Measurements from ENCODE around the gene CELSR3. TPM values are rescaled to one million over a fixed set of nuclear protein-coding genes. Genes with fewer than 3 reads are reported as not detected.

Gene CELSR3
- total RNA-seq, 1 donor: 1.7 TPM

GRCh38 chr3:48612309-48612708 lies 50.4 kb downstream of the CELSR3 start:
- peak; percentile 50 for DNase-seq (ENCODE audit: low read depth)
- TF ChIP-seq, protein P1, sequence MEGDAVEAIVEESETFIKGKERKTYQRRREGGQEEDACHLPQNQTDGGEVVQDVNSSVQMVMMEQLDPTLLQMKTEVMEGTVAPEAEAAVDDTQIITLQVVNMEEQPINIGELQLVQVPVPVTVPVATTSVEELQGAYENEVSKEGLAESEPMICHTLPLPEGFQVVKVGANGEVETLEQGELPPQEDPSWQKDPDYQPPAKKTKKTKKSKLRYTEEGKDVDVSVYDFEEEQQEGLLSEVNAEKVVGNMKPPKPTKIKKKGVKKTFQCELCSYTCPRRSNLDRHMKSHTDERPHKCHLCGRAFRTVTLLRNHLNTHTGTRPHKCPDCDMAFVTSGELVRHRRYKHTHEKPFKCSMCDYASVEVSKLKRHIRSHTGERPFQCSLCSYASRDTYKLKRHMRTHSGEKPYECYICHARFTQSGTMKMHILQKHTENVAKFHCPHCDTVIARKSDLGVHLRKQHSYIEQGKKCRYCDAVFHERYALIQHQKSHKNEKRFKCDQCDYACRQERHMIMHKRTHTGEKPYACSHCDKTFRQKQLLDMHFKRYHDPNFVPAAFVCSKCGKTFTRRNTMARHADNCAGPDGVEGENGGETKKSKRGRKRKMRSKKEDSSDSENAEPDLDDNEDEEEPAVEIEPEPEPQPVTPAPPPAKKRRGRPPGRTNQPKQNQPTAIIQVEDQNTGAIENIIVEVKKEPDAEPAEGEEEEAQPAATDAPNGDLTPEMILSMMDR (IDR thresholded peaks at IDR 0.05; ENCODE audit: insufficient read depth, low read depth, low read length): no peak

DNA sequence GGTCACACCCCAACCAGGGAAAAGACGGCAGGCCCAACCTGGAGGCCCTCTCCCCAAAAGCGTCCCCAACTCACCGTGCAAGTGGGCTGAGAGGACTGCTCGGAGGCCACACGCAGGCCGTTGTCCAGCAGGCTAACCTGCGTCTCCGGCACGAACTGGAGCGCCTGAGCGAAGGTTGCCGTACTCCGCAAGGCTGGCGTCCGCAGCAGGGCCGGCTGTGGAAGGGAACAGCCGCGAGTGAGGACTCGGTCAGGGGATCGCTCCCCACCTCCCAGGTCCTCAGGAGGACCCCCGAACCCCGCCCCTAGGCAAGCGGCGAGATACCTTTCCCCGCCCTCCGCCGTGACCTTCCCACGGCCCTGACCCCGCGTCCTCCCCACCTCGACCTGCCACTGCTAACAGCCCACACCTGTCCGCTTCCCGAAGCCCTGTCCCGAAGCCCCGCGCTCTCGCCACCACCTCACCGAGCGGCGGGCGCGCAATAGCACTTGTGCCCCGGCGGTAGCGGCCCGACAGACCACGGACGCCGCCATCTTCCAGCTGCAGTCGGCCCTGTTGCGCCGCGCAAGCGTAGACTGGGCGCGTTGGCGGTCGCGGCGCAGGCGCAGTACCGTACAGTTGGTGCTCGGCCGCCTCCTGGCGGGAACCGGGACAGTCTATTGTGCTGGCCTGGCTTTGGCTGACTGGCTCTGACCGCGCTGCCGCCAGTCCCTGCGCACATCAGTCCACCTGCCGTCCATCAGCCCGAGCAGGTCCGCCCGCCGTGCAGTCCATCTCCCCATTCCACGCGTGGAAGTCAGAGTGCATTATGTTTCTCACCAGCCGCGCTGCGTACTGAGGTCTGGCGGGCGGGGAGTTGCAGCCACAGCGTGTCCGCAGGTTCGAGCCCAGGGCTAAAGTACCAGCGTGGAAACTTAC lies 53.3 kb downstream of the CELSR3 start, which contains the start of gene UQCRC1:
TSS of gene UQCRC1 (minus strand) at position 559 of the 918 bp plus-strand sequence. CDS start at position 533, 26 bp downstream.
- DNase-seq (ENCODE audit: low read depth): peak; percentile 93
- TF ChIP-seq, protein P1 (IDR thresholded peaks at IDR 0.05; ENCODE audit: insufficient read depth, low read depth, low read length): peak; percentile 70
- H3K4me3 ChIP-seq (ENCODE audit: low read depth, low read length): peak within 1 kb of the TSS; percentile 98

More at GRCh38 chr3:48612309-48612708, 50.4 kb downstream of the CELSR3 start:
- H3K4me3 ChIP-seq (ENCODE audit: low read depth, low read length): no peak overlapping the region

GRCh38 chr3:48607519-48607918 lies 55.2 kb downstream of the CELSR3 start:
- H3K4me3 ChIP-seq (ENCODE audit: low read depth, low read length): no peak overlapping the region
- DNase-seq (ENCODE audit: low read depth): no peak
- TF ChIP-seq, protein P1 (IDR thresholded peaks at IDR 0.05; ENCODE audit: insufficient read depth, low read depth, low read length): no peak

- TF ChIP-seq, protein P1 (IDR thresholded peaks at IDR 0.05; ENCODE audit: insufficient read depth, low read depth, low read length): no peak
- no peak overlapping the region for H3K4me3 ChIP-seq (ENCODE audit: low read depth, low read length)
- no peak for DNase-seq (ENCODE audit: low read depth)
Measured at GRCh38 chr3:48601622-48601994, 61.1 kb downstream of the CELSR3 start.

GRCh38 chr3:48600711-48601621 lies 61.7 kb downstream of the CELSR3 start:
- no peak for DNase-seq (ENCODE audit: low read depth)
- no peak overlapping the region for H3K4me3 ChIP-seq (ENCODE audit: low read depth, low read length)
- TF ChIP-seq, protein P1 (IDR thresholded peaks at IDR 0.05; ENCODE audit: insufficient read depth, low read depth, low read length): no peak

DNA sequence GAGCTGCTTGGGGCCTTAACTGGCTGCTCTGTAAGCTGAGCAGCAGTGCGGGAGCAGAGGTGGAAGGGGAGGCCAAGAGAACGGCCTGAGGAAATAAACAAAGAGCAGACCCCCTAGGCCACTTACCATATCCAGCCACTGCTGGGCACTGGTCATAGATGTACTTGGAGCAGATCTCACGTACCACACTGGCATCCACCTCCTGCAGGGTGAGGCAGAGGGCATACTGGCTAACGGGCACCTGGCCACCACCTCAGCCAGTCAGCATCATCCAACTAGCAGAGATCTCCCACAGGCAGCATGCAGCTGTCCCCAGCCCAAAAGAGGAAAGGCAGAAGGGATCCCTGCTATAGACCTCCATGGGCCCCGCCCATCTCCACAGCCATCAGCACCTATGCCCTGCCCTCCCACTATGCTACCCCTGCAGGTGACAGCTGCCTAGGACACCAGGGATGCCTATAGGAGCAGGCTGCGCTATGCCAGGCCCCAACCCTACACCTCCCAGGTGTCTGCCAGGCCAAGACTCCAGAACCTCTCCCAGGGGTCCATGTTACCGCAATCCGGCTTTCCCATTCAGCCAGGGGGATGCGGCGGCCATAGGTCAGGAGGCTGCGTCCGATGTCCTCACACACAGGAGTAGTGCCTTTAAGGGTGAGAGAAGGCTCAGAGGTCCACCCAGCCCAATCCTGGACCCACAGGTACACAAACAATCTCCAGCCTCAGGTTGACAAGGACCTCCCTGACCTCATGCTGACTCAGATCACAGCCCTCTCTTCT lies 63.0 kb downstream of the CELSR3 start:
- no peak overlapping the region for H3K4me3 ChIP-seq (ENCODE audit: low read depth, low read length)
- TF ChIP-seq, protein P1 (IDR thresholded peaks at IDR 0.05; ENCODE audit: insufficient read depth, low read depth, low read length): no peak
- no peak for DNase-seq (ENCODE audit: low read depth)

Measured in fibroblast of villous mesenchyme (primary cell).